GM21786 (cell line): ENCODE data around the gene UPF1.
"Not testable (repeated sequence)": the region's sequence is repeated elsewhere in the genome, so short reads cannot be mapped to it uniquely, and the experiment has no call there.

Experiments
- ATAC-seq: cut with Tn5 transposase; IDR thresholded peaks from one replicate; pipeline ENCODE4 v1.9.1; 2021; ENCODE audit not compliant: unreplicated experiment

Gene UPF1

DNA sequence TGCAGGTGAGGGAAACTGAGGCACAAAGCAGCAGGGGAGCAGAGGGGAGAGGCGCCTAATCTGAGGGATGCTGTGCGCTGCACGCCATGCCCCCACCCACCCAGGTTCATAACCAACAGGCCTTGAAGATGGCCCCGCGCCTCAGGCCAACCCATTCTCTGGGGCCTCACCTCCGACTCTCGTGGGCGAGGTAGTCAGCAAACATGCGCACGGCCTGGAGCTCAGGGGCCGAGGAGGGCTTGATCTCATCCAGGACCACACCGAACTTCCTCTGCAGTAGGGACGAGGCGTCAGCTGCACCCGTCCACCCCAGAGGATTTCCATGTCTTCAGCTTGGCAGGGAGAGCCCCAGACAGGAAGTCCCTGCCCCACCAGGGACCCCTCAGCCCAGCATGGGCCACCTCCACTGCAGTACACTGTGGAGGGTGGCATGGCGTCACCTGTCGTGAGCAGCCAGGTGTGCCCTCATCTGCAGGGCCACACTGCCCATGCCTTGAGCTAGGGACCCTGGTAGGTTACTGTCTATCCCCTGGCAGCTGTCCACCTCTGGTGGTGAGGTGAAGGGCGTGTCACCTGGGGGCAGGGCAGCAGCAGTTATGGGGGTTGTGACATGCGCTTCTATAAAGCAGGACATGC is 79.2 kb downstream of the UPF1 start:
- ATAC-seq = no peak

DNA sequence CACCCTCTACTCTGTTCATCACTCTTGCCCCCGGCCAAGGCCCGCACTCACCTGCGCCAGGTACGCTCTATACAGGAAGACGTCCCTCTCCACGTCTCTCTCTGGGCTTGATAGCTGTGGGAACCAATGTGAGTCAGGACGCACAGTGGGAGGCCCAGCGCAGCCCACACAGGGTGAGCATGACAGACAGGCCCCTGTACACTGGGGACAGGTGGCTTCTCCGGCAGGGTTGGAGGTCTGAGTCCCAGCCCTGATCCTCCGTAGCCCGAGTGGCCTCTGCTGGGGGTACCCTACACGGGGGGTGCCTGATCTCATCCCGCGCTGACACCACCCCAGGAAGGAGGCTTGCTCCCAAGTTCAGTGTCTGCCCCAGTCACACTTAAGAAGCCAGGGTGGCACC is 81.2 kb downstream of the UPF1 start:
- no peak for ATAC-seq

DNA sequence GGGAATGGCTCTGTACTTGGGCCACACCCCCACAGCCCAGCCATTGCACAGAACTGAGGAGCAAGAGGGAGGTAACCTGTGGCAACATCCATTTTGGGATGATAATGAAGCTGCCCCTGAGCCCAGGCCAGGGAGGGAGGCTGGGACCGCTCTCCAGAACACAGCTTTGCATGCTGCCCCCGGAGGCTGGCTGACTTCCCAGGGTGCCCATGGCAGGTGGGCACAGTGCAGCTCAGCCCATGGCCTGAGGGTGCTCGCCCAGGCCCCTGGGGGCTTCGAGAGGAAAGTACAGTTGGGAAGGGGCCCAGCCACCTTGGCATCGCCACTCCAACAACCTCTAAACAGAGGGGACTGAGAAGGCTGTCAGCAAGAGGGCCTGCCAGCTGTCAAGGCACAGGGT is 81.7 kb downstream of the UPF1 start:
- ATAC-seq = no peak

DNA sequence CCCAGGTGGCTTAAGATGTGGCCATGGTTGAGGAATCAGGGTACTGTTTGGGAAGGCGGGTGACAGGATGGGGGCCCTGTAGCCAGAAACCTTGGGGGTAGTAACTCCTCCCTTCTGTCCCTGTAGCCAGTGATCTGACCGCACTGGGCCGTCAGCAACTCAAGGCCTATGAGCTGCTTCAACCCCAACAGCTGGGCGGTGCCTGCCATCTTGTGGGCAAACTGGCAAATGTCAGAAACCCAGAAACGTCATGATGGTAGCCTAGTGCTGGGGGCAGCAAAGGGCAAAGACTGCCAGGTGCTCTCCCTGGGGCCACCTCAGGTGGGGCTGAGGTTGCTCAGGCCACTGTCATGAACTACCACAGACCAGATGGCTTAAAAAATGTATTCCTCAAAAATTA is 83.9 kb downstream of the UPF1 start:
- ATAC-seq = no peak

DNA sequence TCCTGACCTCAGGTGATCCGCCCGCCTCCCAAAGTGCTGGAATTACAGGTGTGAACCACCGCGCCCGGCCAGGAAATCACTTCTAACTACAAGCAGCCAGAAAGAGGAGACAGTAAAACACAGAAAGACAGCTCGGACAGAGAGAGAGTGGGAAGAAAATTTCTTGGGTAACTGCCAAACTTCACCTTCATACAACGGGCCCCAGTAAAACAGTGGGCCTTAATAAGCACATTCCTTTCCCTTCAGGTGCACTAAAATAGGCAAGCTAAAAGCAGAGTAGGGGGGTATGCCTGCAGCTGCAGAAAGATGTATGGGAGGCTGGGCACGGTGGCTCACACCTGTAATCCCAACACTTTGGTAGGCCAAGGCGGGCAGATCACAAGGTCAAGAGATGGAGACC is 85.8 kb downstream of the UPF1 start:
- ATAC-seq = not testable (repeated sequence)
